Renal cortex interstitium (tissue), 15 donors: Measurements from ENCODE around the gene INCENP. TPM values are rescaled to one million over a fixed set of nuclear protein-coding genes. Genes with fewer than 3 reads are reported as not detected.
A peak's percentile ranks its signal among the peaks of the same experiment; 100 is the strongest.
"Not testable (repeated sequence)": the region's sequence is repeated elsewhere in the genome, so short reads cannot be mapped to it uniquely, and the experiment has no call there.

ENCODE experiments used
- DNase-seq, 11 donors: peaks; one replicate each; pipeline ENCODE4 v3.0.0-alpha.2; 2013; ENCODE audit warnings: low read depth in 9 of 11, low spot score in 4 of 11; ENCODE audit errors: extremely low read depth in 1 of 11
- long read RNA-seq, 16 experiments: transcript quantifications; one replicate each; lab custom pipeline, GENCODE V29; 2026
- polyA plus RNA-seq, 3 donors: library from polyadenylated mRNA; unstranded; fragments of 120-200 nt; gene quantifications; one replicate each; pipeline ENCODE4 v1.2.1, GENCODE V29; 2013; ENCODE audit not compliant: insufficient read length in 3 of 3

The INCENP gene
- 10 to 100 TPM; 35.5 to 43.4 (median 38.9) TPM for polyA plus RNA-seq
- long read RNA-seq, donor 1 = 0 reads
- long read RNA-seq, donor 2 = 0 reads
- long read RNA-seq, donor 3 = 0 reads
- long read RNA-seq, donor 4 = 0 reads
- long read RNA-seq, donor 5 = 0 reads
- long read RNA-seq, donor 6 = 0 reads
- long read RNA-seq, donor 7, partial matches to known transcripts = 0 of 1 reads
- long read RNA-seq, donor 7, other reads (novel, unspliced or antisense) = 0 of 1 reads
- long read RNA-seq, donor 8, partial matches to known transcripts = 6 of 6 reads
- long read RNA-seq, donor 8, other reads (novel, unspliced or antisense) = 0 of 6 reads
- long read RNA-seq, donor 9 = 0 reads
- long read RNA-seq, donor 10, partial matches to known transcripts = 0 of 1 reads
- long read RNA-seq, donor 10, other reads (novel, unspliced or antisense) = 0 of 1 reads
- long read RNA-seq, donor 11 = 0 reads
- long read RNA-seq, donor 12 = 0 reads
- long read RNA-seq, donor 13 = 0 reads
- long read RNA-seq, donor 14 = 0 reads
- long read RNA-seq, donor 15 = 0 reads
- long read RNA-seq, donor 16, partial matches to known transcripts = 0 of 2 reads
- long read RNA-seq, donor 16, other reads (novel, unspliced or antisense) = 0 of 2 reads

DNA sequence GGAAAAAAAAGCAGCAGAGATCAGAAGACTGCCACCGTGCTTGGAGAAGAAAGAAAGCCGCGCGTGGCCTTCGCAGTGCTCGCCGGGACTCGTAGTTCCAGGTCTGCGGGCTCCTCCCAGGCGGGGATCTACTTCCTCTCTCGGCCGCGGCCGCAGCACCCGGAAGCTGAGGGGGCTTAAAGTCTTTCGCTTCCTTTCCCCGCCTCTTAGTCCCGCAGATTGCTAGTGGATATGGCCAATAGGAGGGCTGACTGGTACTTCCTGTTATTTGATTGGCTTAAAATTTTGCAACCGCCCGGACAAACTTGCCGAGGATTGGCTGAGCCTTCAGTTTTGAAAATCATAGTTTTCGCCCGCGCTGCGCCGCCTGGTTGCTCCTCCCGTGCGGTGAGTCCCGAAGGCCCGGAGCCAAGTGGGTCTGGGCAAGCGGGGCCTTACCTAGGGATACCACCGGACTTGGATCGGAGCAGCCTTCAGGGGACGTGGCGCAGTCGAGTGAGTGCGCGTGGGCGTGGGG is at the start of gene INCENP:
Gene INCENP (plus strand): TSS at position 343 of the 517 bp plus-strand sequence. CDS start 4,151 bp downstream, outside the sequence.
- peak; percentile 88 to 98 (median 96) for DNase-seq

DNA sequence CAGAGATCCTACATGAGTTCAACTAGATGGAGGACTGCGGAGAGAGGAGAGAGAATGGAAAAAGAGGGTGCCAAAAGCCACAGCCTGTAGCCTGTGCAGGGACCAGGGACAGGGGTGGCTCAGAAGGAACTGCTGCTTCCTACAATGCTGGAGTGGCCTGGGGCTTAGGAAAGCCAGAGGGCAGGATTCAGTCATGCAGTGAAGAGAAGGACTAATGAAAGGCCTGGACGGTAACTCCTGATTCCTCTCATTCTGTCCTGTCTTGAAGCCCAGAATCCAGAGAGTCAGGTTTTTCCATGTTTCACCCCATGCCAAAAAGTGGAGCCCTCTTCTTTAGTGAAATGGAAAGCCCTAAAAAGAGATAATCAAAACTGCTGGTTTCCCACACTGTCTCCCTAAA is 48.4 kb upstream of the INCENP start:
- DNase-seq = no peak

GRCh38 chr11:62077132-62077531 is 46.7 kb upstream of the INCENP start:
- DNase-seq = no peak

- DNase-seq = peak in 6 of 11 donors; percentile 43 to 64 (median 52)
Observed at GRCh38 chr11:62081378-62082291, 42.2 kb upstream of the INCENP start.

GRCh38 chr11:62082292-62082657 is 41.5 kb upstream of the INCENP start:
- no peak for DNase-seq

DNA sequence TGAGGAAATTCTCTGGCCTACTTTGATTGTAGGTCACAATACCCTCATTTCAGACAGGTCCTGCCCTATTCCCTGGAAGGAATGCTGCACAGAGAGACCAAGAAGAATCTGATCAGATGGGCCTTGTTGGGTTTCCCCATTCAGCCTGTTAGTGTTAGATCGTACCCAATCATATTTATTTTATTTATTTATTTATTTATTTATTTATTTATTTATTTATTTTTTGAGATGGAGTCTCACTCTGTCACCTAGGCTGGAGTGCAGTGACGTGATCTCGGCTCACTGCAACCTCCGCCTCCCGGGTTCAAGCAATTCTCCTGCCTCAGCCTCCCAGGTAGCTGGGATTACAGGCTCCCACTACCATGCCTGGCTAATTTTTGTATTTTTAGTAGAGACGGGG is 39.0 kb upstream of the INCENP start:
- not testable (repeated sequence) for DNase-seq

DNA sequence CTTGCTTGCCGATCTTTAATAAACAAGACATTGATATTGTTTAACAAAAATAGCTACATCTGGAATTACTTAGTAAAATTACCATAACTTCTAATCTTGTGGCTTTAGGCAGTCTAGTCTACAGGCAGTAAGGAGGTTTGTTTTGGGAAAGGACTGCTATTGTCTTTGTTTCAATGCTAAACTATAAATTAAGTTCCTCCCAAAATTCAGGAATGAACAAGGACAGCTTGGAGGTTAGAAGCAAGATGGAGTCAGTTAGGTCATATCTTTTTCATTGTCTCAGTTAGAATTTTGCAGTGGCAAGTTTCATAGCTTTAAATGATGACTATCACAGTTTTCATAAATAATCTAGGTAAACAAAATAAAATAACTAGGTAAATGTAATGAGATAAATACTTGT is 36.1 kb upstream of the INCENP start:
- no peak for DNase-seq

- DNase-seq = no peak
Observed at GRCh38 chr11:62088331-62088933, 35.4 kb upstream of the INCENP start.

- DNase-seq = no peak
Observed at GRCh38 chr11:62103141-62103540, 20.7 kb upstream of the INCENP start.

GRCh38 chr11:62103986-62104385 is 19.8 kb upstream of the INCENP start:
- peak in 2 of 11 donors; percentile 21 to 59 for DNase-seq

- DNase-seq = peak in 6 of 11 donors; percentile 51 to 84 (median 66)
Observed at GRCh38 chr11:62104816-62105653, 18.8 kb upstream of the INCENP start.

GRCh38 chr11:62105667-62106191 is 18.1 kb upstream of the INCENP start:
- DNase-seq = peak in 1 of 11 donors; percentile 45

DNA sequence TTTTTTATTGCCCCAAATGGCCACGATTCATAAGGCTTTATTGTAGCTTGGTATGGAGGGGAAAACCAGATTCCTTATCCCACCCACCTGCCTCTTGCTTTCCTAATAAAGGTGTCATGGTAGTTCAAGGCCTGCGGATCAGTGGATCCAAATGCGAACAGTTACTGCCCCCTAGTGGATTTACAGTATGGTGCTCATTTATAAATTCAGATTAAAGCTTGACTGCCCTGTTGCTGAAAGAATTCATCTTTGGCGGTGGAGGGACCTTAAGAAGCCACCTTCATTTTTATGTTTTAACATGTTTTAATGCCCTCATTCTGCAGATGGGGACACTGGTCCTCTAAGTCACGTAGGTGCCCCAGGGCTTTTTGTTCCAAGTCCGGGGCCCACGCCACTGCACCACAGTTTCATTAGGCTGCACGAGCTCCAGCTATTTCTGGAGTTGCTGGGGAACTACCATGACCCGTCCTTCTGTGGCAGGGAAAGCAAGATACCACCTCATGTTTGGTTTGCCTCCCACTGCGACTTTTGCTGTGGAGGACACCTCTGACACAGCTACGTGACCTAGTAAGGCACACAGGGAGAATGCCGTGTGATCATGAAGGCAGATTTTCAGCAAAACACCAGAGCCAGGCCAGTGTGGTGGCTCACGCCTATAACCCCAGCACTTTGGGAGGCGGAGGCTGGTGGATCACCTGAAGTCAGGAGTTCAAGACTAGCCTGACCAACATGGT is 15.6 kb upstream of the INCENP start:
- peak in 7 of 11 donors; percentile 48 to 66 (median 58) for DNase-seq

DNA sequence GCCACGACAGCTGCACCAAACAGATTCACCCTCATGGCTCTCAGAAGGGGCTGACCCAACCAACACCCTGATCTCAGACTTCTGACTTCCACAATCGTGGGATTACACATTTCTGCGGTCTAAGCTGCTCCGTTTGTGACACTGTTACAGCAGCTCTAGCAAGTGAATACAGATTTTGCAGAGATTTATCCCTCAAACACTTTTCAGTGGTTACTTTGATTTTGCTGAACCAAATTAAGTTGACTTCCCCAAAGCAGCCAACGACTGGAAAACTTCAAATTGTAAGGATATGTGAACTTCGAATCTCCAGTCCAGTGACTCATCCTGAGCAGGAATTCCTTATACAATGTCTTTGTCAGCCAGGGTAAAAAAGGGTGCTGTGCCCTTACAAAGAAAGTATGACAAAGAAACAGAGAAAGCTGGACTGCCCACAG is 14.8 kb upstream of the INCENP start:
- no peak for DNase-seq

- no peak for DNase-seq
Observed at GRCh38 chr11:62115085-62115694, 8.6 kb upstream of the INCENP start.

DNA sequence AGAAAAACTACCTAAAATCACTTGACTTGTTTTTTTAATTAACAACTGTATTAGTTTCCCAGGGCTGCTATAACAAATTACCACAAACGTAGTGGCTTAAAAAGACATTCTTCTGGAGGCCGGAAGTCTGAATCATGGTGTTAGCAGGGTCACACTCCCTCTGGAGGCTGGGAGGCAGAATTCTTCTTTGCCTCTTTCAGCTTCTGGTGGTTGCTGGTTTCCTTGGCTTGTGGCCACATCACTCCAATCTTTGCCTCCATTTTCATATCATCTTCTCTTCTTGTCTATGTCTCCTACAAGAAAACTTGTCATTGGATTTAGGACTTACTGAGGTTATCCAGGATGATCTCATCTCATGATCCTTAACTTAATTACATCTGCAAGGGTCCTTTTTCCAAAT is 7.4 kb upstream of the INCENP start:
- DNase-seq = no peak

DNA sequence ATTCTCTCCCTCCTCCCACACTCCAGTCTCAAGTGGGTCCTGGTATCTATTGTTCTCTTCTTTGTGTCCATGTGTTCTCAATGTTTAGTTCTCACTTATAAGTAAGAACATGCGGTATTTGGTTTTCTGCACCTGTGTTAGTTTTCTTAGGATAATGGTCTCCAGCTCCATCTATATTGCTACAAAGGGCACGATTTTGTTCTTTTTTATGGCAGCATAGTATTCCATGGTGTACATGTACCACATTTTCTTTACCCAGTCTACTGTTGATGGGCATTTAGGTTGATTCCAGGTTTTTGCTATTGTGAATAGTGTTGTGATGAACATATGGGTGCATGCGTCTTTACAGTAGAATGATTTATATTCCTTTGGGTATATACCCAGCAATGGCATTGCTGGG is 4.2 kb upstream of the INCENP start:
- DNase-seq = no peak
